ENCODE data around the gene ATP2B3.

GRCh38 chrX:153576239-153576870, 58.9 kb downstream of the ATP2B3 start:
- TF ChIP-seq CTCF (IDR thresholded peaks at IDR 0.05): no peak
- TF ChIP-seq POLR2A (IDR thresholded peaks at IDR 0.05): no peak
